IPS-11a (cell line): Measurements from ENCODE around the gene BCL10.

Experiments
- H3K4me3 ChIP-seq: one replicate; pipeline ENCODE4 v1.5.1; 2013; ENCODE audit warnings: low read depth, low read length, control low read depth

BCL10 gene

GRCh38 chr1:85224734-85225623 lies 51.5 kb downstream of the BCL10 start:
- no peak overlapping the region for H3K4me3 ChIP-seq

DNA sequence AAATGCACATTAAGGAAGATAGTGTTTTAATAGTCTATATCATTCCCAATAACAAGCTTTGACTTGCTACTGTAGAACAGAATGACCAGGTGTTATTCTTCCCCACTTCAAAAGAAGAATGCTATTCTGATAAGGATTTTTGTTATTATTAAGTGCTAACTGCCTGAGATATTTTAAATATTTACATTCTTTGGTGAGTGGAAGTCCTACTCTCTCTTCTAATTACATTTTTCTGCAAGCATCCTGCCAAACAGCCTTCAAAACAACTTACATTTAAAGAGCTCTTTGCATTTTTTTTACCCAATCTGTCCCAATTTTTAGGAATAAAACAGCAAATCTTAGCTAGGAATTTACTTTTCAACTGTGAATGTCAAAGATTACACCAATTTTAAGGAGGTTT lies 52.1 kb downstream of the BCL10 start:
- H3K4me3 ChIP-seq = no peak overlapping the region

DNA sequence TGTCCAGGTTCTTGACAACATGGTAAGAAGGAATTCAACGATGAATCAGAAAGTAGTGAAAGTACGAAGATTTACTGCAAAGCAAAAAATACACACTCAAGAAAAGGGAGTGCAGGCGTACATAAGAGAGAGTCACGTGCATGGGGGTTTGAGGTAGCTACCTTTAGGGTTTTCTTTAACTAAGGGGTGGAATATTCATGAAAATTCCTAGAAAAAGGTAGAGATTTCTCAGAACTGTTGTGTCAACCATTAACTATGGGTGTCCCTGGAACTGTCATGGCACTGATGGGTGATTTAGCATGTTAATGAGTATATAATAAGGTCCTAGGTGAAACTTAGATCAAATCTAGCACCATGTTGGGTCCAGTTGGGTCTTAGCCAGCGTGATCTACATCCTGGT lies 53.1 kb downstream of the BCL10 start:
- no peak overlapping the region for H3K4me3 ChIP-seq

DNA sequence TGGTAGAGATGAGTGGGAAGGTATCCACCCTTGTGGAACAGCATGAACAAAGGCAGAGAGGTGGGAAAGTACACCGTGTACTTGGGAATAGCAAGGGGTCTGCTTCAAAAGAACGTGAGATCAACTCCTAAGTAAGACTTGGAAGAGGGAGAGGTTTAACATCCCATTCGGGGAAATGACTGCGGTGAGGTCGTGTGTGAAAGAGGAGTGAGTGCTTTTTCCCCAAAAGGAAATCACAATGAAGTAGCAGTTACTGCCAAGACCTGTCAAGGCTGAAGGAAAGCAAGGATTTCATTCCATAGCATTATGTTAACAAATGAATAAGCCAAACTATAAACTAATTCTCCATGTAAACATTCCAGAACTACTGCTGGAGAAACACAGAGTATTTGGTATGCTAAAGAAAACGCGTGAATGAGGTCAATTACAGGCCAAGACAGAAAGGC lies 55.7 kb downstream of the BCL10 start:
- no peak overlapping the region for H3K4me3 ChIP-seq

DNA sequence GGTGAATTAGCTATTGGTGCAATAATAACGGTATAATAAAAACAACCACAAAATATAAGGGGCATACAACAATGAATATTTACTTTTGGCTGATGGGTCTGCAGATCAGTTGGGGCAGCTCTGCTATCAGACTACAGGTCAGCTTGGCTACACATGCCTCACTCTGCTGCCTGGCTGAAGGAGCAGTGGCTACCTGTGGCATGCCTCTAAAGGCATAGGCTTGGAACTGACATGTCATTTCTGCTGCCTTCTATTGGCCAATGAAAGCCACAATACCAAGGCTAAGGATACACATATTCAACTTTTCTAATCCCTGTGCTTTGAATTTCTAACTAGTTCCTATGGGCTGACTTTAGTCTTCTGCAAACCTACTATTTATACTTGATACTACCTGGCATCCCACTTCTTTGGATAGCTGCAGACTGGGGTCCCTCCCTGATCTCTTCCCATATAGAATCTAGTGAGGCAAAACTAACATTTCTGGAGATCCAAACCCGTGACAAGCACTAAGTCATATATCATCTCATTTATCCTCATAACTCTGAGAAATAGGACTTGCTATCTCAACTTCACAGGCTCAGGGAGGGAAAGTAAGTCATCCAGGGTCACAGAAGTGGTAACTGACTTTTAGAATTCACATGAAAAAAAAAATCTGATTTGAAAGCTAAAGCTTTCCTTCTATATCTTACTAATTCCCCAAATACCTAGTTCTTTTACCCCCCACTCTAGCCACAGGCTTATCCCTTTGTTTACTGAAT lies 56.4 kb downstream of the BCL10 start:
- H3K4me3 ChIP-seq = no peak overlapping the region

DNA sequence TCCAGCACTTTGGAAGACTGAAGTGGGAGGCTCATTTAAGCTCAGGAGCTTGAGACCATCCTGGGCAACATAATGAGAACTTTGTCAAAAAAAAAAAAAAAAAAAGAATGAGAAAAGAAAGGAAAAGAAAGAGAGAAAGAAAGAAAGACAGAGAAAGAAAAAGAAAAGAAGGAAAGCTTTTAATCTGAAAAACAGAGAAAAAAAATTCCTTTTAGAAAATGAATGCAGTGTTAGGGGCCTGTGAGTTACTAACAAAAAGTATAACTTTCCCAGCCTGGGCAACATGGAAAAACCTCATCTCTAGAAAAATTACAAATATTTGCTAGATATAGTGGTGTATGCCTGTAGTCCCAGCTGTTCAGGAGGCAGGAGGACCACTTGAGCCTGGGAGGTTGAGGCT lies 59.7 kb downstream of the BCL10 start:
- no peak overlapping the region for H3K4me3 ChIP-seq
